GM23338 (cell line): Measurements from ENCODE around the gene SLC2A4RG. TPM values are rescaled to one million over a fixed set of nuclear protein-coding genes. Genes with fewer than 3 reads are reported as not detected.

Source experiments
- ATAC-seq: fragments of 200-7000 bp; cut with Tn5 transposase; 3 replicates; pipeline ENCODE4 v1.9.1; 2020
- DNase-seq: peaks from one replicate; pipeline ENCODE4 v3.0.0-alpha.2; 2015; ENCODE audit warnings: low spot score
- H2AFZ ChIP-seq: fragments of 200-600 bp; sonication (generic); 2 replicates; pipeline ENCODE4 v1.8.0; 2016; ENCODE audit warnings: antibody characterized with exemption, mild to moderate bottlenecking, moderate library complexity
- H3F3A ChIP-seq: fragments of 200-600 bp; sonication (generic); replicated peaks from 2 replicates; pipeline ENCODE4 v1.8.0; 2017; ENCODE audit warnings: antibody characterized with exemption, mixed run types, low read depth
- H3K27ac ChIP-seq: fragments of 200-600 bp; sonication (generic); 2 replicates; pipeline ENCODE4 v1.6.1; 2016; ENCODE audit warnings: low read depth
- H3K27me3 ChIP-seq: fragments of 200-600 bp; sonication (generic); 2 replicates; pipeline ENCODE4 v1.8.0; 2016; ENCODE audit warnings: mild to moderate bottlenecking, mixed run types, moderate library complexity; ENCODE audit not compliant: insufficient read depth
- H3K36me3 ChIP-seq: fragments of 200-600 bp; sonication (generic); 2 replicates; pipeline ENCODE4 v1.8.0; 2016; ENCODE audit warnings: mild to moderate bottlenecking; ENCODE audit not compliant: insufficient read depth
- H3K4me1 ChIP-seq: fragments of 200-600 bp; sonication (generic); 2 replicates; pipeline ENCODE4 v1.8.0; 2016; ENCODE audit warnings: mild to moderate bottlenecking, moderate library complexity; ENCODE audit not compliant: insufficient read depth
- H3K4me2 ChIP-seq: fragments of 200-600 bp; sonication (generic); 2 replicates; pipeline ENCODE4 v1.7.1; 2017; ENCODE audit warnings: mixed run types
- H3K4me3 ChIP-seq: fragments of 200-600 bp; sonication (generic); 2 replicates; pipeline ENCODE4 v1.6.1; 2016; ENCODE audit warnings: mixed run types
- H3K79me2 ChIP-seq: fragments of 200-600 bp; sonication (generic); replicated peaks from 2 replicates; pipeline ENCODE4 v1.8.0; 2017; ENCODE audit warnings: mild to moderate bottlenecking; ENCODE audit not compliant: insufficient read depth
- H3K9me2 ChIP-seq: fragments of 200-600 bp; sonication (generic); 2 replicates; pipeline ENCODE4 v1.8.0; 2017; ENCODE audit not compliant: insufficient read depth
- H4K20me1 ChIP-seq: fragments of 200-600 bp; sonication (generic); replicated peaks from 2 replicates; pipeline ENCODE4 v1.8.0; 2017; ENCODE audit warnings: mild to moderate bottlenecking; ENCODE audit not compliant: insufficient read depth
- H3K27ac Mint-ChIP-seq: 2 replicates; pipeline ENCODE4 v1.8.0; 2020; ENCODE audit warnings: inconsistent platforms, mild to moderate bottlenecking, moderate library complexity, mixed read lengths
- H3K27me3 Mint-ChIP-seq: 3 replicates; pipeline ENCODE4 v1.8.0; 2022; ENCODE audit warnings: low read depth, mild to moderate bottlenecking, moderate library complexity, mixed read lengths, inconsistent platforms; ENCODE audit not compliant: insufficient read depth, poor library complexity
- H3K36me3 Mint-ChIP-seq: 3 replicates; pipeline ENCODE4 v1.8.0; 2021; ENCODE audit warnings: low read depth, mild to moderate bottlenecking, inconsistent platforms, moderate library complexity, mixed read lengths
- H3K4me1 Mint-ChIP-seq: 3 replicates; pipeline ENCODE4 v1.8.0; 2020; ENCODE audit warnings: mild to moderate bottlenecking, inconsistent platforms, mixed read lengths
- H3K4me3 Mint-ChIP-seq: 3 replicates; pipeline ENCODE4 v1.8.0; 2021; ENCODE audit warnings: moderate library complexity, mild to moderate bottlenecking, inconsistent platforms, mixed read lengths
- H3K9me3 Mint-ChIP-seq: 3 replicates; pipeline ENCODE4 v1.8.0; 2020; ENCODE audit warnings: moderate library complexity, mild to moderate bottlenecking, inconsistent platforms, mixed read lengths
- CREB1 ChIP-seq: fragments of 250-450 bp; sonication (Bioruptor Pico); IDR thresholded peaks from 2 replicates; pipeline ENCODE4 v1.5.0; 2020; ENCODE audit warnings: low read depth, mild to moderate bottlenecking, moderate library complexity
- ETS1 ChIP-seq: IDR thresholded peaks from 2 replicates; pipeline ENCODE4 v1.6.1; 2016; ENCODE audit warnings: antibody characterized with exemption
- POLR2AphosphoS5 ChIP-seq: IDR thresholded peaks from 2 replicates; pipeline ENCODE4 v1.6.1; 2016; ENCODE audit warnings: antibody characterized with exemption, low read depth
- REST ChIP-seq: IDR thresholded peaks from one replicate; pipeline ENCODE4 v1.6.1; 2018; ENCODE audit warnings: antibody characterized with exemption; ENCODE audit not compliant: unreplicated experiment
- STAT1 ChIP-seq: IDR thresholded peaks from one replicate; pipeline ENCODE4 v1.6.1; 2016; ENCODE audit warnings: antibody characterized with exemption; ENCODE audit not compliant: unreplicated experiment
- ZNF331 ChIP-seq: fragments of 250-450 bp; sonication (Bioruptor Pico); IDR thresholded peaks from 2 replicates; pipeline ENCODE4 v1.5.0; 2020; ENCODE audit warnings: low read depth, mild to moderate bottlenecking, moderate library complexity
- polyA plus RNA-seq: library from polyadenylated mRNA; unstranded; fragments of >200 nt; fragmentation: Nextera tagmentation; extraction: Ambion mirVana; gene quantifications from 2 replicates; pipeline ENCODE4 v1.2.1, GENCODE V29; 2016
- total RNA-seq: library from RNA; depleted of rRNA; stranded (reverse); fragments of >200 nt; shearing (Covaris generic); gene quantifications from 2 replicates; pipeline ENCODE4 v1.2.3, GENCODE V29; 2014

SLC2A4RG gene
- total and polyA plus RNA-seq, 2 experiments from 2014 or later: 22.8 to 42.0 TPM

GRCh38 chr20:63699466-63700198 lies 39.9 kb upstream of the SLC2A4RG start:
- no peak overlapping the region for H2AFZ ChIP-seq
- H3K4me3 ChIP-seq: no peak overlapping the region
- H4K20me1 ChIP-seq: no peaks in the 10 kb centered on the region
- H3K9me2 ChIP-seq: no peaks in the 10 kb centered on the region
- no peak overlapping the region for H3K27ac ChIP-seq
- no peaks in the 10 kb centered on the region for H3K79me2 ChIP-seq
- no peak overlapping the region for H3K4me2 ChIP-seq
- H3K36me3 ChIP-seq: no peaks in the 10 kb centered on the region
- no peaks in the 10 kb centered on the region for H3K9me3 Mint-ChIP-seq
- ATAC-seq (no peak), DNase-seq (no peak)
- TF ChIP-seq REST (no peak), CREB1 (CRISPR knock-in tag) (no peak), POLR2AphosphoS5 (peak; percentile 1; the same call in 1 of the 2 replicates), STAT1 (no peak), ZNF331 (no peak)
- H3K36me3 Mint-ChIP-seq: peaks cover 3% of the 10 kb centered on the region; the same call in 2 of the 3 replicates
- H3F3A ChIP-seq: peaks cover 4% of the 10 kb centered on the region; the same call in 1 of the 2 replicates
- peaks cover 15% of the 10 kb centered on the region for H3K27me3 Mint-ChIP-seq
- H3K4me1 ChIP-seq: no peaks in the 10 kb centered on the region
- peaks cover 3% of the 10 kb centered on the region; the same call in 2 of the 3 replicates for H3K4me1 Mint-ChIP-seq
- H3K27ac Mint-ChIP-seq: no peak overlapping the region
- no peaks in the 10 kb centered on the region for H3K27me3 ChIP-seq
- no peak overlapping the region for H3K4me3 Mint-ChIP-seq

GRCh38 chr20:63700199-63701050 lies 39.2 kb upstream of the SLC2A4RG start:
- Histone ChIP-seq H3K36me3 (no peaks in the 10 kb centered on the region), H3F3A (peaks cover 4% of the 10 kb centered on the region; the same call in 1 of the 2 replicates), H3K9me2 (no peaks in the 10 kb centered on the region), H4K20me1 (no peaks in the 10 kb centered on the region; the same call in 1 of the 2 replicates), H3K27me3 (no peaks in the 10 kb centered on the region), H3K4me1 (no peaks in the 10 kb centered on the region), H3K79me2 (no peaks in the 10 kb centered on the region), H2AFZ (no peak overlapping the region), H3K4me2 (no peak overlapping the region), H3K4me3 (no peak overlapping the region), H3K27ac (no peak overlapping the region)
- Mint-ChIP-seq H3K36me3 (peaks cover 9% of the 10 kb centered on the region), H3K4me1 (peaks cover 3% of the 10 kb centered on the region; the same call in 2 of the 3 replicates), H3K27me3 (peaks cover 15% of the 10 kb centered on the region), H3K27ac (no peak overlapping the region), H3K4me3 (no peak overlapping the region; the same call in 2 of the 3 replicates), H3K9me3 (no peaks in the 10 kb centered on the region)
- no peak for DNase-seq
- TF ChIP-seq ETS1: no peak
- no peak for ATAC-seq
